ENCODE data around the gene PIEZO2. TPM values are rescaled to one million over a fixed set of nuclear protein-coding genes. Genes with fewer than 3 reads are reported as not detected.

Gene PIEZO2
- polyA plus RNA-seq, 1 donor from 2014 or later, result 0.30 TPM

DNA sequence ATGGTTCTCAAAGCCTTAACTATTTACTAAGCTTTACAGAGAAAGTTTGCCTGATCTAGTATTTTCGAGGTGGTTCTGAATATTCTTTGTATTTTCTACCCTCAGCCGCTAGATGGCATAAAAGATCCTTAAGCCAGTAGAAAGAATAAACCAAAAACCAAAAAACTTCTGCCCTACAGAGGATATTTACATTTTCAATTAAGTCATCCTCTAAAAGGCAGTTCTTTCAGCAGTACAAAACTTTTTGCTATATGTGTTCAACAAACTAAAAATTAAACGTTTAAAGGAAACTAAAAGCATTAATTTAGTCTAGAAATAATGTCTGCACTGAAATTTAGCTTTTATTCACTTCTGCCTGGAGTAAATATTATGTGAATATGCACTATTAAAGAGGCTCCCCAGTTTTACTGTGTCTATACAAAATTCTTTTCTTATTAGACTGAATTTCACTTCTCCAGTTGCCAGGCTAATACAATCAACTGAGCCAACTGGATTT, 297.5 kb downstream of the PIEZO2 start:
- Histone ChIP-seq H3K27ac (ENCODE audit: low read length) (no peak overlapping the region), H3K36me3 (ENCODE audit: insufficient read depth, low read length) (no peaks in the 10 kb centered on the region), H3K9ac (ENCODE audit: low read length) (no peak overlapping the region), H2AFZ (ENCODE audit: low read depth, low read length) (no peak overlapping the region), H3K9me2 (ENCODE audit: insufficient read depth, low read length) (no peaks in the 10 kb centered on the region), H4K20me1 (ENCODE audit: insufficient read depth) (no peaks in the 10 kb centered on the region), H3K4me2 (ENCODE audit: low read length) (no peak overlapping the region), H3K27me3 (ENCODE audit: insufficient read depth, low read depth, low read length) (no peaks in the 10 kb centered on the region), H3F3A (ENCODE audit: insufficient read depth, low read length, poor library complexity, severe bottlenecking) (no peaks in the 10 kb centered on the region), H3K9me3 (ENCODE audit: low read length) (no peaks in the 10 kb centered on the region), H3K79me2 (replicated peaks; ENCODE audit: insufficient read depth, low read length) (no peaks in the 10 kb centered on the region), H3K4me3 (ENCODE audit: low read length) (no peak overlapping the region)
- TF ChIP-seq RAD21 (conservative IDR thresholded peaks at IDR 0.05), result peak; percentile 91
- peak; percentile 93 for TF ChIP-seq SMC3 (conservative IDR thresholded peaks at IDR 0.05; ENCODE audit: poor library complexity)
- no peak for TF ChIP-seq POLR2AphosphoS5 (IDR thresholded peaks at IDR 0.05)
- TF ChIP-seq, protein P1, sequence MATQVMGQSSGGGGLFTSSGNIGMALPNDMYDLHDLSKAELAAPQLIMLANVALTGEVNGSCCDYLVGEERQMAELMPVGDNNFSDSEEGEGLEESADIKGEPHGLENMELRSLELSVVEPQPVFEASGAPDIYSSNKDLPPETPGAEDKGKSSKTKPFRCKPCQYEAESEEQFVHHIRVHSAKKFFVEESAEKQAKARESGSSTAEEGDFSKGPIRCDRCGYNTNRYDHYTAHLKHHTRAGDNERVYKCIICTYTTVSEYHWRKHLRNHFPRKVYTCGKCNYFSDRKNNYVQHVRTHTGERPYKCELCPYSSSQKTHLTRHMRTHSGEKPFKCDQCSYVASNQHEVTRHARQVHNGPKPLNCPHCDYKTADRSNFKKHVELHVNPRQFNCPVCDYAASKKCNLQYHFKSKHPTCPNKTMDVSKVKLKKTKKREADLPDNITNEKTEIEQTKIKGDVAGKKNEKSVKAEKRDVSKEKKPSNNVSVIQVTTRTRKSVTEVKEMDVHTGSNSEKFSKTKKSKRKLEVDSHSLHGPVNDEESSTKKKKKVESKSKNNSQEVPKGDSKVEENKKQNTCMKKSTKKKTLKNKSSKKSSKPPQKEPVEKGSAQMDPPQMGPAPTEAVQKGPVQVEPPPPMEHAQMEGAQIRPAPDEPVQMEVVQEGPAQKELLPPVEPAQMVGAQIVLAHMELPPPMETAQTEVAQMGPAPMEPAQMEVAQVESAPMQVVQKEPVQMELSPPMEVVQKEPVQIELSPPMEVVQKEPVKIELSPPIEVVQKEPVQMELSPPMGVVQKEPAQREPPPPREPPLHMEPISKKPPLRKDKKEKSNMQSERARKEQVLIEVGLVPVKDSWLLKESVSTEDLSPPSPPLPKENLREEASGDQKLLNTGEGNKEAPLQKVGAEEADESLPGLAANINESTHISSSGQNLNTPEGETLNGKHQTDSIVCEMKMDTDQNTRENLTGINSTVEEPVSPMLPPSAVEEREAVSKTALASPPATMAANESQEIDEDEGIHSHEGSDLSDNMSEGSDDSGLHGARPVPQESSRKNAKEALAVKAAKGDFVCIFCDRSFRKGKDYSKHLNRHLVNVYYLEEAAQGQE (IDR thresholded peaks at IDR 0.05; ENCODE audit: borderline replicate concordance), result no peak
- TF ChIP-seq TAF1 (IDR thresholded peaks at IDR 0.05; ENCODE audit: low read depth), result no peak
- TF ChIP-seq EP300 (conservative IDR thresholded peaks at IDR 0.05; ENCODE audit: poor library complexity, severe bottlenecking), result no peak
- TF ChIP-seq EZH2 (IDR thresholded peaks at IDR 0.05; ENCODE audit: borderline replicate concordance, insufficient read depth, low read length, poor library complexity, severe bottlenecking), result no peak
- TF ChIP-seq, protein P2, sequence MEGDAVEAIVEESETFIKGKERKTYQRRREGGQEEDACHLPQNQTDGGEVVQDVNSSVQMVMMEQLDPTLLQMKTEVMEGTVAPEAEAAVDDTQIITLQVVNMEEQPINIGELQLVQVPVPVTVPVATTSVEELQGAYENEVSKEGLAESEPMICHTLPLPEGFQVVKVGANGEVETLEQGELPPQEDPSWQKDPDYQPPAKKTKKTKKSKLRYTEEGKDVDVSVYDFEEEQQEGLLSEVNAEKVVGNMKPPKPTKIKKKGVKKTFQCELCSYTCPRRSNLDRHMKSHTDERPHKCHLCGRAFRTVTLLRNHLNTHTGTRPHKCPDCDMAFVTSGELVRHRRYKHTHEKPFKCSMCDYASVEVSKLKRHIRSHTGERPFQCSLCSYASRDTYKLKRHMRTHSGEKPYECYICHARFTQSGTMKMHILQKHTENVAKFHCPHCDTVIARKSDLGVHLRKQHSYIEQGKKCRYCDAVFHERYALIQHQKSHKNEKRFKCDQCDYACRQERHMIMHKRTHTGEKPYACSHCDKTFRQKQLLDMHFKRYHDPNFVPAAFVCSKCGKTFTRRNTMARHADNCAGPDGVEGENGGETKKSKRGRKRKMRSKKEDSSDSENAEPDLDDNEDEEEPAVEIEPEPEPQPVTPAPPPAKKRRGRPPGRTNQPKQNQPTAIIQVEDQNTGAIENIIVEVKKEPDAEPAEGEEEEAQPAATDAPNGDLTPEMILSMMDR (IDR thresholded peaks at IDR 0.05; ENCODE audit: poor library complexity, severe bottlenecking), result peak; percentile 87
- no peak for TF ChIP-seq MXI1 (conservative IDR thresholded peaks at IDR 0.05; ENCODE audit: poor library complexity, severe bottlenecking)

DNA sequence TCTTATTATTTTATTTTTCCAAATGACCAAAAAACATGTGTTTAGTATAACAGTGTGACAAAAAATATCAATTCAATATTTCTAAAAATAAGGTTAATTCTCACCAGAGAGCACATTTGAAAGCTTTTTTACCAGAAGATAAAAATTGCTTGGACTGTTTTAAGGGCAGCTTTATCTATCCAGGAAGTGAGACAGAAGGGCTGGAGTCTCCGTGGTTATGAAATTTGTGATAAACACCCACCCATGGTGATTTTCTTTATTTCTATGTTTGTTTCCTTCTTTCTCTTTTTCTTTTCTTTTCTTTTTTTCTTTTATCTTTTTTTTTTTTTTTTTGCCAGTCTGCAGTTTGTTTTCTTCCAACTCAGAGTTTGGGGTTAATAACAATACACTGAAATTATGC, 298.5 kb downstream of the PIEZO2 start:
- Histone ChIP-seq H3K27me3 (ENCODE audit: insufficient read depth, low read depth, low read length) (no peaks in the 10 kb centered on the region), H3K79me2 (replicated peaks; ENCODE audit: insufficient read depth, low read length) (no peaks in the 10 kb centered on the region), H2AFZ (ENCODE audit: low read depth, low read length) (no peak overlapping the region), H3F3A (ENCODE audit: insufficient read depth, low read length, poor library complexity, severe bottlenecking) (no peaks in the 10 kb centered on the region), H3K9ac (ENCODE audit: low read length) (no peak overlapping the region), H3K27ac (ENCODE audit: low read length) (no peak overlapping the region), H4K20me1 (ENCODE audit: insufficient read depth) (no peaks in the 10 kb centered on the region), H3K9me3 (ENCODE audit: low read length) (no peaks in the 10 kb centered on the region), H3K4me2 (ENCODE audit: low read length) (no peak overlapping the region), H3K4me3 (ENCODE audit: low read length) (no peak overlapping the region), H3K9me2 (ENCODE audit: insufficient read depth, low read length) (no peaks in the 10 kb centered on the region), H3K36me3 (ENCODE audit: insufficient read depth, low read length) (no peaks in the 10 kb centered on the region)
- TF ChIP-seq, protein P1 (IDR thresholded peaks at IDR 0.05; ENCODE audit: borderline replicate concordance), result no peak
- TF ChIP-seq, protein P2 (IDR thresholded peaks at IDR 0.05; ENCODE audit: poor library complexity, severe bottlenecking), result no peak
- TF ChIP-seq EP300 (conservative IDR thresholded peaks at IDR 0.05; ENCODE audit: poor library complexity, severe bottlenecking) (no peak), TAF1 (IDR thresholded peaks at IDR 0.05; ENCODE audit: low read depth) (no peak), SMC3 (conservative IDR thresholded peaks at IDR 0.05; ENCODE audit: poor library complexity) (no peak), MXI1 (conservative IDR thresholded peaks at IDR 0.05; ENCODE audit: poor library complexity, severe bottlenecking) (no peak), EZH2 (IDR thresholded peaks at IDR 0.05; ENCODE audit: borderline replicate concordance, insufficient read depth, low read length, poor library complexity, severe bottlenecking) (no peak), RAD21 (conservative IDR thresholded peaks at IDR 0.05) (no peak), POLR2AphosphoS5 (IDR thresholded peaks at IDR 0.05) (no peak)
